B cell (primary cell): Measurements from ENCODE around the gene DYNLL1. TPM values are rescaled to one million over a fixed set of nuclear protein-coding genes. Genes with fewer than 3 reads are reported as not detected.

Source experiments
- ATAC-seq: fragments of 200-7000 bp; cut with Tn5 transposase; one replicate; pipeline ENCODE4 v1.10.0; 2021; ENCODE audit warnings: low read depth, mild to moderate bottlenecking, moderate number of reproducible peaks, moderate library complexity
- CTCF ChIA-PET: fragments of 350-600 bp; sonication (Branson Sonifier 250); formaldehyde crosslinking; loops from one replicate; lab custom pipeline; 2021; ENCODE audit warnings: antibody characterized with exemption, inconsistent platforms; lab: Charles Lee
- POLR2A ChIA-PET: fragments of 350-600 bp; sonication (Branson Sonifier 250); formaldehyde crosslinking; loops from one replicate; lab custom pipeline; 2021; ENCODE audit warnings: antibody characterized with exemption; lab: Charles Lee
- DNase-seq: peaks from one replicate; pipeline ENCODE4 v3.0.0; 2013
- H2AFZ ChIP-seq: 2 replicates; pipeline ENCODE4 v1.6.1; 2012; ENCODE audit warnings: mild to moderate bottlenecking, low read depth, low read length; ENCODE audit not compliant: insufficient read depth, poor library complexity, severe bottlenecking
- H3K27ac ChIP-seq, 2 donors: 1 replicate in 1 of 2; 2 replicates in 1 of 2; pipeline ENCODE4 v1.5.1; 2012 to 2013; ENCODE audit warnings: low read length in 2 of 2, mild to moderate bottlenecking in 2 of 2, moderate library complexity in 1 of 2
- H3K27me3 ChIP-seq, 4 experiments: fragments of 200-600 bp in 1 of 4; sonication (generic) in 1 of 4; replicated peaks in 1 of 4; 1 replicate in 2 of 4; 2 replicates in 2 of 4; pipeline versions ENCODE4 v1.6.1 to v1.7.0; 2013 to 2016; ENCODE audit warnings: low read length in 3 of 4, mild to moderate bottlenecking in 2 of 4, mixed read lengths in 1 of 4, moderate library complexity in 1 of 4; ENCODE audit not compliant: insufficient read depth in 4 of 4, control insufficient read depth in 3 of 4; ENCODE audit errors: control extremely low read depth in 1 of 4
- H3K36me3 ChIP-seq, 2 experiments: replicated peaks in 1 of 2; 1 replicate in 1 of 2; 2 replicates in 1 of 2; pipeline versions ENCODE4 v1.6.1 to v1.7.1; 2013; ENCODE audit warnings: low read length in 1 of 2; ENCODE audit not compliant: insufficient read depth in 2 of 2, control insufficient read depth in 1 of 2; ENCODE audit errors: control extremely low read depth in 1 of 2, extremely low read depth in 1 of 2
- H3K4me1 ChIP-seq, 2 donors: fragments of 200-600 bp in 1 of 2; sonication (generic) in 1 of 2; 1 replicate in 1 of 2; 2 replicates in 1 of 2; pipeline versions ENCODE4 v1.5.1 to v1.6.1; 2013 to 2017; ENCODE audit warnings: low read length in 2 of 2; ENCODE audit not compliant: control insufficient read depth in 2 of 2, insufficient read depth in 2 of 2
- H3K4me2 ChIP-seq: replicated peaks from 2 replicates; pipeline ENCODE3; 2012; ENCODE audit warnings: mild to moderate bottlenecking, low read depth, low read length; ENCODE audit not compliant: poor library complexity, severe bottlenecking
- H3K4me3 ChIP-seq, 5 experiments: fragments of 200-600 bp in 1 of 5; sonication (generic) in 1 of 5; 1 replicate in 3 of 5; 2 replicates in 2 of 5; pipeline versions ENCODE4 v1.5.1 to v1.7.0; 2011 to 2016; ENCODE audit warnings: low read length in 4 of 5, mild to moderate bottlenecking in 4 of 5, low read depth in 2 of 5, control low read depth in 1 of 5, moderate library complexity in 1 of 5; ENCODE audit not compliant: insufficient read depth in 1 of 5; ENCODE audit errors: control extremely low read depth in 1 of 5, extremely low read depth in 1 of 5
- H3K79me2 ChIP-seq: fragments of 200-600 bp; sonication (generic); one replicate; pipeline ENCODE4 v1.6.0; 2016; ENCODE audit warnings: low read length; ENCODE audit not compliant: control insufficient read depth, insufficient read depth
- H3K9ac ChIP-seq: fragments of 200-600 bp; sonication (generic); 2 replicates; pipeline ENCODE4 v1.6.1; 2017; ENCODE audit warnings: mild to moderate bottlenecking, low read length, moderate library complexity
- H3K9me3 ChIP-seq, 3 donors: one replicate each; pipeline versions ENCODE4 v1.6.1 to v1.7.1; 2013; ENCODE audit warnings: low read length in 2 of 3; ENCODE audit not compliant: control insufficient read depth in 2 of 3, insufficient read depth in 1 of 3; ENCODE audit errors: control extremely low read depth in 1 of 3
- H4K20me1 ChIP-seq: 2 replicates; pipeline ENCODE4 v1.6.0; 2012; ENCODE audit warnings: mild to moderate bottlenecking, low read length; ENCODE audit not compliant: insufficient read depth, control insufficient read depth, poor library complexity, severe bottlenecking
- H3K27ac Mint-ChIP-seq: one replicate; pipeline ENCODE4 v1.8.0; 2021; ENCODE audit warnings: mixed read lengths
- H3K27me3 Mint-ChIP-seq: one replicate; pipeline ENCODE4 v1.8.0; 2021; ENCODE audit warnings: mixed read lengths
- H3K4me1 Mint-ChIP-seq: one replicate; pipeline ENCODE4 v1.8.0; 2021; ENCODE audit warnings: mixed read lengths
- H3K4me3 Mint-ChIP-seq: one replicate; pipeline ENCODE4 v1.8.0; 2021; ENCODE audit warnings: mixed read lengths
- H3K9me3 Mint-ChIP-seq: one replicate; pipeline ENCODE4 v1.8.0; 2022; ENCODE audit warnings: mixed read lengths; ENCODE audit not compliant: insufficient read depth
- EZH2 ChIP-seq: IDR thresholded peaks from 2 replicates; pipeline ENCODE4 v1.6.1; 2012; ENCODE audit warnings: borderline replicate concordance, low read depth, mild to moderate bottlenecking, moderate library complexity, low read length; ENCODE audit not compliant: insufficient read depth, poor library complexity, severe bottlenecking
- WGBS: methylation state at CpG from one replicate; pipeline ENCODE4 v1.1.5; 2013; ENCODE audit warnings: missing lambda C conversion rate; ENCODE audit not compliant: insufficient coverage; 5-methylcytosine and 5-hydroxymethylcytosine counted together
- intact Hi-C: fragments of 100-400 bp; cut with micrococcal nuclease; formaldehyde crosslinking; loops from one replicate; pipeline ENCODE4 v1.10.0; 2022
- polyA plus RNA-seq: library from polyadenylated mRNA; depleted of rRNA; stranded (reverse); fragments of >200 nt; gene quantifications from 2 replicates; pipeline ENCODE4 v1.2.3, GENCODE V29; 2012
- total RNA-seq, 2 donors: library from RNA; stranded (reverse); fragments of 120-200 nt in 1 of 2; gene quantifications; 1 replicate in 1 of 2; 2 replicates in 1 of 2; pipeline versions ENCODE4 v1.2.3 to v1.2.4, GENCODE V29; 2013 to 2022
- TF ChIP-seq, protein P1 (sequence below): fragments of 200-600 bp; IDR thresholded peaks from one replicate; pipeline ENCODE4 v1.8.0; 2022; ENCODE audit warnings: antibody characterized with exemption, mild to moderate bottlenecking

DYNLL1 gene
- total and polyA plus RNA-seq, 2 donors (not counting 1 experiment from before 2014, with no cell fraction given): 116 to 132 TPM

DNA sequence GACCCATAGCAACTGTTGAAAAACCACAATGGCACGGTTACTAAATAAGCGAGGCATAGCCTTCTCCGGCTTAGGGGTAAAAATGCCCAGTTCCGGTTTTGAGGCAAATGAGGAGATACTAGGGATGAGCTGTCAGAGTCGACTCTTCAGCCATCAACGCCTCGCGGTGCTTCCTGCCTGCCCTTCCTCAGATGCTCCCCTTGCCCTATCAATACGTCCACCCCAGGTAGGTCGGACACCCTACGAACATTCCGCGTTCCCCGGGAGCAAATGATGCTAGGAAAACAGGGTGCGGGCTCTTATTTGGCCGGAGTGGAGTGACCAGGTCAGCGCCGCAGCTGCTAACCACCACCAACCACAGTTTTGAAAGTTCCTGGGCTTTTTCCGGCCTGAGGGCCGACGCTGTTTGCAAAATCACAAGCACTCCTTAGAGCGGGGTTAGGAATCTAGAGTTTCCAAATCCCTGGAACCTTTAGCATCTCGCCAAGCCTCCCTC, 27.5 kb upstream of the DYNLL1 start:
- no peaks in the 10 kb centered on the region for H3K9me3 Mint-ChIP-seq
- H3K4me3 ChIP-seq: peak overlapping the region; percentile 62 to 81 (median 74)
- POLR2A ChIA-PET: interaction anchor here (0.6 to 2.1 kb wide), 5 partner anchors 21 to 1143 kb away, joined by 3 to 26 read pairs (median 5); partner anchors contain the start of genes DYNLL1 and RNU4-1
- WGBS: 1% methylated on average over 9 of the region's 23 CpGs
- H3K4me1 ChIP-seq: peaks cover 20% of the 10 kb centered on the region in 2 donors
- intact Hi-C loops: loop anchor here (2.0 to 10.0 kb wide), 2 partner anchors 60 to 436 kb away; partner anchors contain the start of genes COQ5 and SPPL3
- peaks cover 33% of the 10 kb centered on the region for H3K4me1 Mint-ChIP-seq
- peak overlapping the region; percentile 80 to 94 for H3K27ac ChIP-seq
- H3K36me3 ChIP-seq: peaks cover 8 to 31% of the 10 kb centered on the region in 2 experiments
- peaks cover 53% of the 10 kb centered on the region for H4K20me1 ChIP-seq
- TF ChIP-seq, protein P1, sequence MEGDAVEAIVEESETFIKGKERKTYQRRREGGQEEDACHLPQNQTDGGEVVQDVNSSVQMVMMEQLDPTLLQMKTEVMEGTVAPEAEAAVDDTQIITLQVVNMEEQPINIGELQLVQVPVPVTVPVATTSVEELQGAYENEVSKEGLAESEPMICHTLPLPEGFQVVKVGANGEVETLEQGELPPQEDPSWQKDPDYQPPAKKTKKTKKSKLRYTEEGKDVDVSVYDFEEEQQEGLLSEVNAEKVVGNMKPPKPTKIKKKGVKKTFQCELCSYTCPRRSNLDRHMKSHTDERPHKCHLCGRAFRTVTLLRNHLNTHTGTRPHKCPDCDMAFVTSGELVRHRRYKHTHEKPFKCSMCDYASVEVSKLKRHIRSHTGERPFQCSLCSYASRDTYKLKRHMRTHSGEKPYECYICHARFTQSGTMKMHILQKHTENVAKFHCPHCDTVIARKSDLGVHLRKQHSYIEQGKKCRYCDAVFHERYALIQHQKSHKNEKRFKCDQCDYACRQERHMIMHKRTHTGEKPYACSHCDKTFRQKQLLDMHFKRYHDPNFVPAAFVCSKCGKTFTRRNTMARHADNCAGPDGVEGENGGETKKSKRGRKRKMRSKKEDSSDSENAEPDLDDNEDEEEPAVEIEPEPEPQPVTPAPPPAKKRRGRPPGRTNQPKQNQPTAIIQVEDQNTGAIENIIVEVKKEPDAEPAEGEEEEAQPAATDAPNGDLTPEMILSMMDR: no peak
- no peak for TF ChIP-seq EZH2
- ATAC-seq (no peak), DNase-seq (peak; percentile 46)
- H3K9ac ChIP-seq: peak overlapping the region; percentile 74
- H3K27me3 ChIP-seq: no peaks in the 10 kb centered on the region
- CTCF ChIA-PET: interaction anchor here (0.6 to 3.0 kb wide), 15 partner anchors 10 to 867 kb away, joined by 3 to 13 read pairs (median 4); partner anchors contain the start of genes DYNLL1, GATC and TRIAP1
- H3K79me2 ChIP-seq: peaks cover 76% of the 10 kb centered on the region
- peak overlapping the region; percentile 93 for H3K4me2 ChIP-seq
- H2AFZ ChIP-seq: peak overlapping the region; percentile 99
- peak overlapping the region; percentile 91 for H3K4me3 Mint-ChIP-seq
- peak overlapping the region; percentile 89 for H3K27ac Mint-ChIP-seq
- H3K27me3 Mint-ChIP-seq: no peaks in the 10 kb centered on the region
- H3K9me3 ChIP-seq: no peaks in the 10 kb centered on the region
